B cell (primary cell): ENCODE results near the gene MSTN.

Experiments used
- EZH2 ChIP-seq: IDR thresholded peaks from 2 replicates; pipeline ENCODE4 v1.6.1; 2012; ENCODE audit warnings: borderline replicate concordance, low read depth, mild to moderate bottlenecking, moderate library complexity, low read length; ENCODE audit not compliant: insufficient read depth, poor library complexity, severe bottlenecking
- TF ChIP-seq, protein P1 (sequence below): fragments of 200-600 bp; IDR thresholded peaks from one replicate; pipeline ENCODE4 v1.8.0; 2022; ENCODE audit warnings: antibody characterized with exemption, mild to moderate bottlenecking

DNA sequence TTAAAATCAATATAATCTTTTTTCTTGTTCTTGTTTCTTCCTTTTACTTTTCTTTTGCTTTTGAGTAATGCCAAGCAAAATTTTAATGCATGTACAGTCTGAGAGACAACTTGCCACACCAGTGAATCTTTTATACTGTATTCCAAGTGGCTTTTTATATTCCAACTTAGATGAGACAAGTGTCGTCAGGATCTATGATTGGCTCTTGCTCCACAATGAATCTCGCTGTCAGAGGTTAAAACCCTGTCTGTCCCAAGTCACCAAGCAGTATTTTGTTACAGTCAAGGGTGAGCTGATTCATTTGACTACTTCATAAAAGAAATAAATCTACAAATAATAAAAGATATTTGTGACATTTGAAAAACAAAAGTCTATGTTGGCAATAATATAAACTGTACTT is at the start of gene MSTN:
- TF ChIP-seq, protein P1, sequence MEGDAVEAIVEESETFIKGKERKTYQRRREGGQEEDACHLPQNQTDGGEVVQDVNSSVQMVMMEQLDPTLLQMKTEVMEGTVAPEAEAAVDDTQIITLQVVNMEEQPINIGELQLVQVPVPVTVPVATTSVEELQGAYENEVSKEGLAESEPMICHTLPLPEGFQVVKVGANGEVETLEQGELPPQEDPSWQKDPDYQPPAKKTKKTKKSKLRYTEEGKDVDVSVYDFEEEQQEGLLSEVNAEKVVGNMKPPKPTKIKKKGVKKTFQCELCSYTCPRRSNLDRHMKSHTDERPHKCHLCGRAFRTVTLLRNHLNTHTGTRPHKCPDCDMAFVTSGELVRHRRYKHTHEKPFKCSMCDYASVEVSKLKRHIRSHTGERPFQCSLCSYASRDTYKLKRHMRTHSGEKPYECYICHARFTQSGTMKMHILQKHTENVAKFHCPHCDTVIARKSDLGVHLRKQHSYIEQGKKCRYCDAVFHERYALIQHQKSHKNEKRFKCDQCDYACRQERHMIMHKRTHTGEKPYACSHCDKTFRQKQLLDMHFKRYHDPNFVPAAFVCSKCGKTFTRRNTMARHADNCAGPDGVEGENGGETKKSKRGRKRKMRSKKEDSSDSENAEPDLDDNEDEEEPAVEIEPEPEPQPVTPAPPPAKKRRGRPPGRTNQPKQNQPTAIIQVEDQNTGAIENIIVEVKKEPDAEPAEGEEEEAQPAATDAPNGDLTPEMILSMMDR = no peak
- no peak for TF ChIP-seq EZH2
